GM18867 (cell line): ENCODE results near the gene XPOT.

ENCODE experiments used
- ATAC-seq: cut with Tn5 transposase; IDR thresholded peaks from one replicate; pipeline ENCODE4 v1.9.1; 2021; ENCODE audit warnings: mild to moderate bottlenecking, moderate library complexity; ENCODE audit not compliant: unreplicated experiment

The XPOT gene

DNA sequence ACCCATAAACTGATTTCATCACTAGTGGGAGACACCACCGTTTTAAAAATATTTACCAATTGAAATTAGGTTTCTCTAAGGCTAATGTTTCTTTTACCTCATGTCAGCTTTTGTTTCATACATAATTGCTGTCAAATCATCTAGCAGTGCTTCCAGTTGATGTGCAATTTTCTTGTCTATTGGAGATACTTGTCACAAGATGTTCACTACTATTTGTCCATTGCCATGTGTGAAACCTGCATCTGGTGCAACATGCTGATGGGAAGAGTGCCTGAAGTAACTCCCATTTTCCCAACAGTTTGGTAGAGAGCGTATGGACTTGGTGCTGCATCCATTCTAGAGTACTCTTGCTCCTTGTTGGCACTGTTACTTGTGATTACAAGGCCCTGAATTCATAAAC, 9.7 kb downstream of the XPOT start:
- no peak for ATAC-seq

DNA sequence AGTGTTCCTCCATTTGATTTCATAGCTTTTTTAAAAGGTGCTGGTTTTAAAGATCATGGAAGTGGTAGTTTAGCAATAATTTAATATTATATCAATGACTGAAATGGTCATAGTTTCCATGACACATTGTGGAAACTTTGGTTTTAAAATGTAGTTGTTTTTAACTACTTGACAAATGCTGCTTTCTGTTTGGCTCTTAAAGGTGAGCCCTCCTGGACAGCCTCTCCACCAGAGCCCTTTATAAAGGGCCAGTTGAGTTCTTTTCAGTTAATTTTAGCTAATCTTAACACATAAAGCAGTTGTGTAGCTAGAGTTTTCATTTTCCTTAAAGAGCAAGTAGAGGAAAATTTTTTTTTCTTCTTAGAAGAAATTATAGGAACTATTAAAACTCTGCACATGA, 14.0 kb downstream of the XPOT start:
- ATAC-seq = no peak

DNA sequence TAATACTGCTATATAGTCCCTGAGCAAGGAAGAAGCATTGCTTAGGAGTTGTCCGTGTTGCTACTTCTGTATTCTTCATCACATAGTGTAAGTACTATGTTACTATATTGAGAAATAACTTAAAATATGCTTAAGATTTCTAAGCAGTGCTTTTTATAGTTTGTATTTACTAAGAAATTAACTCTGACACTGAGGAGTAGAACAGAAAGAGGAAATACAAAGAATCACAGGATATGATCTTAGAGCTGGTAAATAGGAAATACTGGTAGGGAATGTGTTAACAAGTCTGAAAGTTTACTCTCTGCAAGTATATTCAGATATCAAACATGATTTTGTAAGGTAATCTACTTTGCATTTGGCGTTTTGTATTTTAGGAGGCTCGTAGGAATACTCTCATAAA, 15.5 kb downstream of the XPOT start:
- no peak for ATAC-seq

DNA sequence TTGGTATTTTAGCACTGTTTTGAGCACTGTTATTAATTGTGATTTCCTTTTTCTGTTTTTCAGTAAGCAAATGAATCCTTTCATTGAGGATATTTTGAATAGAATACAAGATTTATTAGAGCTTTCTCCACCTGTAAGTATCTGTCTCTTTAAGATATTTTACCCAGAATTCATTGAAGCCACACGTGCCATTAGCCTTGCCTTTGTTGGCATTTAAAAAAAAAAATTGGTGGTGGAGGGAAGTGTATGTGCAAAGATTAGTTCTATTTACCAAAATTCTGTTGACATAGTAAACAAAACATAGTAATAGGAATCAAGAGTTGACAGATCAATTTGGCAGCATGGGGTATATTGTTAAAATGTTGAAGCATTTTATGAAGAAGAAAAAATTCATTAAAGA, 23.8 kb downstream of the XPOT start:
- no peak for ATAC-seq

DNA sequence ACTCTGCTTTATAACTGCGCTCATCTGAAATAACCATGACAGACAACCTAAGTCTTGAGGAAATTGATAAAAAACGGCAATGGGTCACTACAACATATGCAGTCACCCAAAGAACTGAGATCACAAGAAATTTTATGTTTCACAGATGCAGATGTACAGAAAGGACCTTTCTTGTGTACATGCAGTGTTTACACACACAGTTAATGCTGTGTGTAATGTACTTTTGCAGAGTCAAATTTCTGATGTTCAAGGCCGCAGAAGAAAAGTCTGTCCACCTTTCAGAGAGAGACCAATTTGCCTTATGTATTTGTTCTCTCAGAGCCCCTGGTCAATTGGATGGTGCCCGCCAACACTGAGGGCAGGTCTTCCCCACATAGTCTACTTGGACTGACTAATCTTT, 24.8 kb downstream of the XPOT start:
- no peak for ATAC-seq

DNA sequence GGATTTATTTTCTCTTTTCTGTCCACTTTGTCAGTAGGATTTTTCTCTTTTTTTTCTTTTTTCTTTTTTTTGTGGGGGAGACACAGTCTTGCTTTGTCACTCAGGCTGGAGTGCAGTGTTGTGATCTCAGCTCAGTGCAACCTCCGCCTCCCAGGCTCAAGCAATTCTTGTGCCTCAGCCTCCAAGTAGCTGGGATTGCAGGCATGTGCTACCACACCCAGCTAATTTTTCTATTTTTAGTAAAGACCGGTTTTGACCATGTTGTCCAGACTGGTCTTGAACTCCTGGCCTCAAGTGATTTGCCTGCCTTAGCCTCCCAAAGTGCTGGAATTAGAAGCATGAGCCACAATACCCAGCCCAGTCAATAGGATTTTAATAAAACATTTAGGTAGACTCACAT, 26.7 kb downstream of the XPOT start:
- ATAC-seq = no peak

DNA sequence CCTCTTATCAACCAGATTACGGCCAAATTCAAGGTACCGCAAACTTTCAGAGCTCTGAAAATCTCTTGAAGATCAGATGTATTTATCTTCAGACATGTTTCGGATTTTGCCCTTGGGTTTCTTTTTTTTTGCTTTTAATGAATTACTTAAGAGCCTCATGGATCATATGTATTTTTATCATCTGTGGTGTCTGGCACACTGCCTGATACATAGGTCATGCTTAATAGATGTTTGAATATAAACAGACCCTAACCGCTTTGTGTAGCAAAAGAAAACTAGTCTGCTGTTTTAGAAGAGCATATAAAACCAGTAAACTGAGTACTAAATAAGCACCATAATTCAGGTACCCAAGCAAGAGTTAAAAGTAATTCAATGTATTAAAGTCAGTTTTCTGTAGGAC, 27.6 kb downstream of the XPOT start:
- no peak for ATAC-seq

DNA sequence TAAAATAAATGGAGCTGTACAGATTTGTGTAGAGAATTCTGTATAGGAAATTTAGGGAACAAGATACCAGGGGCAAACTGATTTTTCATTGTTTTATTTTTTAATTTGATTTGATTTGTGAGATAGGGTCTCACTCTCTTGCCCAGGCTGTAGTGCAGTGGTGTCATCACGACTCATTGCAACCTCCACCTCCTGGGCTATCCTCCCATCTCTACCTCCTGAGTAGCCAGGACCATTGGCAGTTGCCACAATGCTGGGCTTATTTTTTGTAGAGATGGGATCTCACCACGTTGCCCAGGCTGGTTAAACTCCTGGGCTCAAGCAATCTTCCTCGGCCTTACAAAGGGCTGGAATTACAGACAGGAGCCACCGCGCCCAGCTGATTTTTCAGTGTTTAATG, 29.7 kb downstream of the XPOT start:
- no peak for ATAC-seq

DNA sequence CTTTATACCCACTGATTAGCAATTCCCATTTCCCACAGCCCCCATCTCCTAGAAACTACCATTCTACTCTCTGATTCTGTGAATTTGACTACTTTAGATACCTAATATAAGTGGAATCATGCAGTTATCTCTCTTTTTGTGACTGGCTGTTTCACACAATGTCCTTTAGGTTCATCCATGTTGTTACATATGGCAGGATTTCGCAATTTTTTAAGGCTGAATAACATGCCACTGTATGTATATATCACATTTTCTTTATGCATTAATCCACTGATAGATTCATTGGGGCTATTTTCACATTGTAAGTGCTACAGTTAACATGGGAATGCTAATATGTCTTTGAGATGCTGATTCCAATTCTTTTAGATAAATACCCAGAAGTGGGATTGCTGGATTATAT, 35.9 kb downstream of the XPOT start:
- ATAC-seq = no peak

DNA sequence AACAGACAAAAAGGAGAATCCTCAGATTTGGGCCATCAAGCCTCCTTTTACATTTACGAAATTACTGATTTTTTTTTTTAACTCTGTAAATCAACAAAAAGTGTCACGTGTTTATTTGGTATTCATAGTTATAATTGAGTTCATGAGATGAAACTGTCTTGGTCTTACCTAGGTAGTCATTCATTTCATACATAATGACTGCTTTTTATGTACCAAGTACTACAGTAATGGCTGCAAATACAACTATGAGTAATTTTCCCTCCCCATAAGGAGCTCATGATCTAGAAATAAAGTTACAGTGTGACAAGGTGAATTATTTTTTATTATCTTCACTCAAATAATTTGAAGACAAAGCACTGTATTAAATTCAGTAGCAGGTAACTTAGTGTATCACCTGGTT, 41.3 kb downstream of the XPOT start:
- no peak for ATAC-seq

DNA sequence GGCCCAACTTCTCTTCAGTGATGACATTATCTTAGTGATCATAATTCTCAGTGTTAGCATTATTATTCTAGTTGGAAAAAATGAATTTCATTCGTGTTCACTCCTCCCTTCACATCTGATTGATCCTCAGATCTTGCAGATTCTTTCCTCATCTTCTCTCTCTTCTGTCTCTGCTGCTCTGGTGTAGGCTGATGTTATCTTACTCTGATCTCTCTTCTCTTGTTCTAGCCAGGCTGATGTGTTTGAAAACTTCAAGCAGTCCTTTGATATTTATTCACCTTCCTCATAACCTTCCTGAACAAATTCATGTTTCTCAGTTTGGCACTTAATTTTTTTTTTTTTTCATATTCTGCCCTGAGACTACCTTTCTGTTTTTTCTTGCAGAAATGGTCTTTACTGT, 42.1 kb downstream of the XPOT start:
- no peak for ATAC-seq

DNA sequence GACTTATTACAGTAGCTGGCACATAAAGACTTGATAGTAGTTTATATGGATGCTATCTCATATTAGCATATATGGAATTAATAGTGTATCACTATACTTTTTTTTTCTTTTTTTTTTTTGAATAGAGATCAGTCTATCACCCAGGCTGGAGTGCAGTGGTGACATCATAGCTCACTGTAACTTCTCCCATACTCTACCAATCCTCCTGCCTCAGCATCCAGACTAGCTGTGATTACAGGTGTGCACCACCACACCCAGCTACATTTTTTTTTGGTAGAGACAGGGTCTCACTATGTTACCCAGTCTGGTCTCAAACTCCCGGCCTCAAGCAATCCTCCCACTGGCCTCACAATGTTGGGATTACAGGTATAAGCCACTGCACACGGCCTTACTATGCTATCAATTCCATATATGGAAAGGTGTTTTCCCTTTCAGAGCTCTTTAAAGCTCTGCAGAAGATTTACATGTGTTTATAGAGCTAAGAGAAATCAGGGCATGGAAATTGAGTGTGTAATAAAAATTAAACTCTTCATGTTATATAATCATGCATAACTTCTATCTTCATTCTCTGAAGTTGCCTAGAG, 46.0 kb downstream of the XPOT start:
- no peak for ATAC-seq

DNA sequence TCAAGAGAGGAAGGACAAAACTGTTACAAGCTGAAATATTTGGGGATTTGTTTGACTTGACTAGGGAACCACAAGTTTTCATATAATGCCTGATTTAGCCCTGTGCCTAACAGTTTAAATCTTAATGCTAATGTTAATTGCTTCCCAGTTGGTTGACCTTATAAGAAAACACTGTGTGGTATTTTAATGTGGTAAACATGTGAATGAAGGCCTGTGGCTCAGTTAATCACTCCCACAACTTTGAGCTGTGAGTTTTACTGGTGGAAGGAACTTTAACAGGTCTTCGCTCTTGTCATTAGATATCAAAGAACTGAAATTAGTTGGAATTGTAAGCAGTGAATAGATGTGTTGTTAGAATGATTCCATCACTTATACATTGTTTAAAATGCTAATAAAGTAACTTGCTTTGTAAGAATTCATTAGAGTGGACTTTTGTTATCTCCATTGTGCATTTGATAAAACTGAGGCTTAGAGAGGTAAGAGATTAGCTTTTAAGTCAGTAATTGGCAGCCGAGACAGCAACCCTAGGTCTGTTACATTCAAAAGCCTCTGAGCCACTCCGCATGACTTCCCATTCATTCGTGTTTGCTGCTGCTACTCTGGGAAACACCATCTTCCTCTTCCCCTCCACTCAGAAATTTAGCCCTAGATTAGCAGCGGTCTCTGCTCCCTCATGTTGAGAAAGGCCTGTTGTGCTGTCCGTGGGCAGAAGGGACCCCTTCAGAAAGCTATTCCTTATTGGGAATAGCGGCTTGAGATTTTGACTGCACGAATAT, 46.7 kb downstream of the XPOT start:
- no peak for ATAC-seq

DNA sequence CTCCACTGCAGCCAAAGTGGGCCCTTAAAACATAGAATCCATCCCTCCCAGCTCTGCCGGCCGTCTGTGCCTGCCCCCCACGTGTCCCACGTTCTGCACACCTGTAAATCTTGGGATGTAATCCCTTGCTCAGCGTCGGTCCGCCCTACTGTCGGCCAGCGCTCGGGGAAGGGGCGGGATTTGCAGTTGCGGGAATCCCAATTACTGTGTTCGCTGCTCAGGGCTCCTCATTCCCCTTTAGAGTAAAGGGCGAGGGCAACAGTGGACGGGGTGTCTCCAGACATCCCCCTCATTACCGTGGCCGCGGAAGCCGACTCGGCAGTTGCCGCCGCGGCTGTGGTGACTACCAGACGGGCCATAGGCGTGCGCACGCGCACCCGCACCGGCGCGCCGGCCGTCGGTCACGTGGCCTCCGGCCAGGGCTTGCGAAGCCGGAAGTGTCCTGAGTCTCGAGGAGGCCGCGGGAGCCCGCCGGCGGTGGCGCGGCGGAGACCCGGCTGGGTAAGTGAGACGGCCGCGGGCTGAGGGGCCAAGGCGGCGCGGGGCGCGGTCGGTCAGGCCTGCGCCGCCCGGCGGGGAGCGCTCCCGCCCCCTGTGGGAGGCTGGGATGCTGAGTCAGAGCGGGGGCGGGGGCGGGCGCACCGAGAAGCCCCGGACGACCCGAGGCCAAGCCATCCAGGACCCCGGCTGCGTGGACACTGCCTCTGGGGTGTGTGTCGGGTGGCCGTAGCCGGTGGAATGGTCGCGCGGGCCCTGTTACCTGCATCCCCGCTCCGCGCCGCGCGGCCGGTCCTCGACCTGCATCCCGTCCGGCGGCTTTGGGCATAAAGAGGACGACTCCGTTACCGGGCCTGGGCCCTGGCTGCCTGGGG, 47.7 kb downstream of the XPOT start, which contains the start of gene TBK1:
Gene TBK1 (plus strand): TSS at position 434 of the 872 bp plus-strand sequence. CDS start 3,751 bp downstream, outside the sequence.
- peak; percentile 91 for ATAC-seq

DNA sequence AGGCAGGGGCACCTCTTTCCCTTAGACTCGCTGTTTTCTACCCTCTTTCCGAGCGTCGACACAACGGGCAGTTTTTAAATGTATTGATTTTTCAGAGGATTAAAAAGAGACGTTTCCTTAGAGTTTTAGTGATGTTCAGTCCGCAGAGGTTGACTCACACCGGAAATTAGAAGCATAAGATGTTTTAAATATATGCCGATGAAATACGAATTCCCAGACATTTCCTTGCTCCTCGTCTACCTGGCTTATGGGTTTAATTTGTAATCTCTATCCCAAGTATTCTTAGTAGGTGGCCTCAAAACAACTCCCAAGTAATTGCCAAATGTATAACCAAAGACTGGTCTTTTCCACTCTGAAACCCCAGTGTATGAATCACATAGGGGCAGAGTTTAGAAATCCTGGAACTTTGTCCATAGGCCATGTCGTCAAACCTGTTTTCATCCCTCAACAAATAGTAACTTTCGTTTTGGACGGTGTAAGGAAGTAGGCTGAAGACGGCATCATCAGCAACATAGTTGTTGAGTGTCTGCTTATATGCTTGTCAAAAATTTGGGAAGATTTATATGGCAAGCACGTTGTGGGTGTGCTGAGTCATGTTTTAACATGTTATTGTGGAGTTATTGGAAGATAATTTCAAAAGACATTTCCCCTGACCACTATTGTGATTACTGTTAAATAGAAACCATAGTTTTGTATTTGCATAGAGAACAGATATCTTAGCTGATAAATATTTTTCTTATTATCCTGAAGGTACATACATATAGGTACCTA, 48.6 kb downstream of the XPOT start:
- ATAC-seq = no peak

DNA sequence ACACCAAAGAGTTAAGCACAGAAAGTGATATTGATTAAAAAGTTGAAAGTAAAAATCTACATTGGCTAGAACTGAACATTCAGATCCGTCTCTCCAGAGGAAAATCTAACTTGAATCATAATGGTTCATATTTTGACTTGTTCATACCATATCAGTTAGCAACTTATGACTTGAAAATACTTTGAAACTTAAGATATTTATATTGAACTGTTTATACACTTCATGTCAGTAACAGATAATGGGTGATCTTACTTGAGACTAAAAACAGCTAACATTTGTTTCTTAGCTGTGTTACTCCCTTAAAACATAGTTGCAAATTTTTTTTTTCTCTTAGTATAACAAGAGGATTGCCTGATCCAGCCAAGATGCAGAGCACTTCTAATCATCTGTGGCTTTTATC, 51.3 kb downstream of the XPOT start:
- ATAC-seq = no peak

DNA sequence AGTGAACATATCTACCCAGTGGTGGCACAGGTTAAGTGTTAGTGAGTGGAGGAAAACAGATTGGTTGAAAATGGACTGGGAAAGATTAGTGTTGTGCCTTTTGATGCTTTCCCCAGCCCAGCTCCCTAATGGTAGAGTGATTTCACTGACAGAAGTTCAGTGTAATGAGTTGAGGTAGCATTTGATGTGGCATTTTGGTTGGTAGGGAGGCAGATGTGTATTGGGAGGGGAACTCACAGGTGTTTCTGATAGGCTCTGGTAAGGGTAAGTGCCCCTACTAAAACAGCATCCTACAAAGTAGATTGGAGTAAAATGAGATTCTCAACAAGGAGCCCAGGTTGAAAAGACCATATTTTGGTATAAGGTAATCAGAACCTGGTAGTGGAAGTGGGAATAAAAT, 51.9 kb downstream of the XPOT start:
- no peak for ATAC-seq

DNA sequence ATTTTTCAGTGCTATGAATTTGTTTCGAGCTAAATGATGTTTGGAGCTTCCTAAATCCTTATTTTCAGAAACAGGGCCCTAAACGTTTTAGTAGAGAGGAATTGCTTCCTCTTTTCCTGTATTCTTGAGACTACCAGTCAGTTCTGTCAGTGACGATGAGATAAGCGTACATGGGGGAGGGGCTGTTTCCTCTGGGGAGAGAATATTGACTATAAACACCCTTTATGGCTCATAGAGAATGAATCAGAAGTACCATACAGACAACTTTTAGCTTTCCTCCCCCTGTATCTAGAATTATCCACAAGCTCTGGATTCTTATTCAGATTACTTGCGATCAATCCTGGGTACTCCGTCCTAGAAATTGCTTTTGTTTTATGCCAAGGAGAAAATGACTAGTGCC, 52.8 kb downstream of the XPOT start:
- no peak for ATAC-seq

DNA sequence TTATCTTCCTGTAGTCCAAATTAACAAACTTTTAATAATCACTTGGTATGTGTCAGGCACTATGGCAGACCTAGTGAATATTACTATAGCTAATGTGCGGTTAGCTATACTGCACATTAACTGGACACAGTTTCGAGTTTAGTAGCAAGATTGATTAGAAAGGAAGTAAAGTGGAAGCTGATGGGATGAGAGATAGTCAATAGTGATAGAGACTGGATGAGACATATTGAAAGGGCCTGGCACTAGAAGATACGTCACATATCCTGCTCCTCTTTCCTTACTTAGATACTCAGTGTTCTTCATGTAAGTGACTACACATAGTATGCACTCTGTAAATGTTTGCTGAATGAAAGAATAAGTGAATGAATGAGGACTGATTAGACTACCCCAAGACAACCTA, 53.3 kb downstream of the XPOT start:
- ATAC-seq = no peak

DNA sequence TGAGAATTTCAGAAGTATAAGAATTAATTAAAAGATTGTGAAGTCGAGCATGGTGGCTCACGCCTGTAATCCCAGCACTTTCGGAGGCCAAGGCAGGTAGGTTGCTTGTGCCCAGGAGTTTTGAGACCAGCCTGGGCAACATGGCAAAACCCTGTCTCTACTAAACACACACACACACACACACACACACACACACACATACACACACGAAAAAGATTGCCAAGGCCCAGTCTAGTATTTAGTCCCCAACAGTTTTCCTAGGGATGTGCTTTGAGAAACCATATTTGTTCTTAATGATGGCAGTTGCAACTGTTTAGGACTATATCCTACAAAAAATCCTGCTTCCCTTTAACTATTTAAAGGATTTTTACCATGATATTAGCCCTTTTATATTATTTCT, 53.7 kb downstream of the XPOT start:
- ATAC-seq = no peak

DNA sequence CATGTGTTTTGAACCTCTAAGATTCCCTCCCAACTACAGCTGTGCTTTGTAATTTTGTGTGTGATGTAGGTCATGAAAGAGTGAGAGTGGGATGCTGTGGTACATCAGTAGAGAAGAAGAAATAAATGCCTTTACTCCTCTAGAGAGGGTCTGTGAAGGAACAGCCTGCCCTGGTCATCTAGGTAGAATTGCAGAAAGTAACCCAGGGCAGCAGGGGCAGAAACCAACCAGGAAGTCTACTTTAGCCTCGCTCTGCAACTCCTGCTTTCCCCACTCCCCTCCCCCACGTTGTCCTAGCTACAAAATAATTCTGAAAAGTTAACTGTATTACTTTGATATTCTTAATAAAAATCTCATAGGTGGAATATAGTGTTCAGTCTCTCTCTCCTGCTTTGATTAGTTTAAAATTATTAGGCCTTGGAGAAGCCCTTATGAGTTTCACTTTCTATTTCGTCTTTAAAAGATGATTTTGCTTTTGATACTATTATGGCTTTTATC, 55.3 kb downstream of the XPOT start:
- ATAC-seq = peak; percentile 64
